Tibial artery (tissue), 4 donors: ENCODE data around the gene CNOT11.

Source experiments
- DNase-seq, 2 donors: peaks; one replicate each; pipeline ENCODE4 v3.0.0-alpha.2; 2019
- H3K27ac ChIP-seq, 2 donors: fragments of 200-600 bp; sonication (generic) in 1 of 2; 1 replicate in 1 of 2; 2 replicates in 1 of 2; pipeline ENCODE4 v1.5.1; 2018 to 2019; ENCODE audit warnings: mild to moderate bottlenecking in 1 of 2
- H3K27me3 ChIP-seq, 2 donors: fragments of 200-600 bp; sonication (generic) in 1 of 2; one replicate each; pipeline versions ENCODE4 v1.5.1 to v1.6.0; 2016 to 2019
- H3K36me3 ChIP-seq, 3 donors: fragments of 200-600 bp; sonication (generic) in 2 of 3; one replicate each; pipeline ENCODE4 v1.5.1; 2016 to 2019; ENCODE audit warnings: mild to moderate bottlenecking in 2 of 3
- H3K4me1 ChIP-seq, 4 donors: fragments of 200-600 bp; sonication (generic) in 2 of 4; 1 replicate in 3 of 4; 2 replicates in 1 of 4; pipeline ENCODE4 v1.5.1; 2016 to 2019
- H3K4me3 ChIP-seq, 2 donors: fragments of 200-600 bp; sonication (generic) in 1 of 2; 1 replicate in 1 of 2; 2 replicates in 1 of 2; pipeline ENCODE4 v1.5.1; 2018 to 2019; ENCODE audit warnings: mild to moderate bottlenecking in 2 of 2
- H3K9me3 ChIP-seq, 3 donors: fragments of 200-600 bp; sonication (generic) in 1 of 3; one replicate each; pipeline ENCODE4 v1.5.1; 2016 to 2019
- CTCF ChIP-seq, 2 experiments: fragments of 200-600 bp in 1 of 2; fragments of 450-650 bp in 1 of 2; IDR thresholded peaks; one replicate each; pipeline ENCODE4 v1.5.1; 2017 to 2019; ENCODE audit warnings: antibody characterized with exemption in 2 of 2, mild to moderate bottlenecking in 1 of 2, moderate library complexity in 1 of 2
- intact Hi-C: fragments of 100-400 bp; cut with DNase I; formaldehyde crosslinking; loops from one replicate; pipeline ENCODE4 v1.15.0; 2023; ENCODE audit warnings: low total_unique reads

The CNOT11 gene

GRCh38 chr2:101295895-101296294 lies 43.2 kb downstream of the CNOT11 start:
- Histone ChIP-seq H3K4me3 (no peak overlapping the region), H3K27me3 (no peaks in the 10 kb centered on the region), H3K9me3 (no peaks in the 10 kb centered on the region), H3K36me3 (peaks cover 10 to 27% (median 21%) of the 10 kb centered on the region in 3 donors), H3K4me1 (peaks cover 3 to 50% (median 16%) of the 10 kb centered on the region in 4 donors), H3K27ac (no peak overlapping the region)
- intact Hi-C loops = no loop called here
- no peak for TF ChIP-seq CTCF (IDR thresholded peaks at IDR 0.05)
- no peak for DNase-seq

- TF ChIP-seq CTCF (IDR thresholded peaks at IDR 0.05) = no peak
- Histone ChIP-seq H3K36me3 (peaks cover 10 to 22% (median 21%) of the 10 kb centered on the region in 3 donors), H3K27ac (no peak overlapping the region), H3K27me3 (no peaks in the 10 kb centered on the region), H3K9me3 (no peaks in the 10 kb centered on the region), H3K4me1 (peaks cover 3 to 54% (median 20%) of the 10 kb centered on the region in 4 donors), H3K4me3 (no peak overlapping the region)
- intact Hi-C loops = no loop called here
- no peak for DNase-seq
Observed at GRCh38 chr2:101296371-101296770, 43.7 kb downstream of the CNOT11 start.

GRCh38 chr2:101297383-101297782 lies 44.7 kb downstream of the CNOT11 start:
- H3K27ac ChIP-seq = no peak overlapping the region
- peaks cover 3 to 62% (median 20%) of the 10 kb centered on the region in 4 donors for H3K4me1 ChIP-seq
- DNase-seq = no peak
- no peaks in the 10 kb centered on the region for H3K27me3 ChIP-seq
- no peaks in the 10 kb centered on the region for H3K9me3 ChIP-seq
- no peak for TF ChIP-seq CTCF (IDR thresholded peaks at IDR 0.05)
- intact Hi-C loops = no loop called here
- H3K4me3 ChIP-seq = no peak overlapping the region
- H3K36me3 ChIP-seq = peaks cover 7 to 18% (median 15%) of the 10 kb centered on the region in 3 donors

GRCh38 chr2:101299604-101300003 lies 46.9 kb downstream of the CNOT11 start:
- H3K9me3 ChIP-seq = no peaks in the 10 kb centered on the region
- no peak overlapping the region for H3K4me3 ChIP-seq
- H3K27ac ChIP-seq = no peak overlapping the region
- no peak for TF ChIP-seq CTCF (IDR thresholded peaks at IDR 0.05)
- no peaks in the 10 kb centered on the region for H3K27me3 ChIP-seq
- peaks cover 3 to 83% (median 25%) of the 10 kb centered on the region in 4 donors for H3K4me1 ChIP-seq
- DNase-seq = no peak
- intact Hi-C loops = no loop called here
- H3K36me3 ChIP-seq = peaks cover 0 to 6% (median 1%) of the 10 kb centered on the region in 3 donors

- Histone ChIP-seq H3K4me1 (peaks cover 3 to 88% (median 26%) of the 10 kb centered on the region in 4 donors), H3K4me3 (no peak overlapping the region), H3K27ac (no peak overlapping the region), H3K27me3 (no peaks in the 10 kb centered on the region), H3K36me3 (peaks cover 0 to 6% (median 0%) of the 10 kb centered on the region in 3 donors), H3K9me3 (no peaks in the 10 kb centered on the region)
- DNase-seq = no peak
- intact Hi-C loops = no loop called here
- no peak for TF ChIP-seq CTCF (IDR thresholded peaks at IDR 0.05)
Observed at GRCh38 chr2:101300164-101300563, 47.5 kb downstream of the CNOT11 start.

GRCh38 chr2:101300836-101301235 lies 48.1 kb downstream of the CNOT11 start:
- Histone ChIP-seq H3K27ac (no peak overlapping the region), H3K4me1 (peaks cover 2 to 88% (median 30%) of the 10 kb centered on the region in 4 donors), H3K36me3 (peaks cover 0 to 6% (median 0%) of the 10 kb centered on the region in 3 donors), H3K9me3 (no peaks in the 10 kb centered on the region), H3K27me3 (no peaks in the 10 kb centered on the region), H3K4me3 (no peak overlapping the region)
- no peak for TF ChIP-seq CTCF (IDR thresholded peaks at IDR 0.05)
- no peak for DNase-seq
- intact Hi-C loops = no loop called here
